Measurements from ENCODE around the gene ATP8A1.
"Not testable (repeated sequence)": the region's sequence is repeated elsewhere in the genome, so short reads cannot be mapped to it uniquely, and the experiment has no call there.

DNA sequence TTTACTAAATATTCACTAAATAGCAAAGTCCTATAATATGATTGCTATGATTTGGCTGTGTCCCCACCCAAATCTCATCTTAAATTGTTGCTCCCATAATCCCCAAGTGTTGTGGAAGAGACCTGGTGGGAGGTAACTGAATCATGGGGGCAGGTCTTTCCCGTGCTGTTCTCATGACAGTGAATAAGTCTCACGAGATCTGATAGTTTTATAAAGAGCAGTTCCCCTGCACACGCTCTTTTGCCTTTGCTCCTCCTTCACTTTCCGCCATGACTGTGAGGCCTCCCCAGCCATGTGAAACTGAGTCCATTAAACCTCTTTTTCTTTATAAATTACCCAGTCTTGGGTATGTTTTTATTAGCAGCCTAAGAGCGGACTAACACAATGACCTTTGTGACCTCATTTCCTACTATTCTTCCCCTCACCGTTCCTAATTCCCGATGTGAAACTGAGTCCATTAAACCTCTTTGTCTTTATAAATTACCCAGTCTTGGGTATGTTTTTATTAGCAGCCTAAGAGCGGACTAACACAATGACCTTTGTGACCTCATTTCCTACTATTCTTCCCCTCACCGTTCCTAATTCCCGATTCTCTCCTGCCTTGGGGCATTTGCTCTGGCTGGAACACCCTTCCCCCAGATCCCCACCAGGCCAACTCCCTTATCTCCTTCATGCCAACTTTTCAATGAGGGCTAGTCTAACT is 4.2 kb downstream of the ATP8A1 start:
- TF ChIP-seq POLR2A (IDR thresholded peaks at IDR 0.05) = not testable (repeated sequence)
- TF ChIP-seq, protein P1, sequence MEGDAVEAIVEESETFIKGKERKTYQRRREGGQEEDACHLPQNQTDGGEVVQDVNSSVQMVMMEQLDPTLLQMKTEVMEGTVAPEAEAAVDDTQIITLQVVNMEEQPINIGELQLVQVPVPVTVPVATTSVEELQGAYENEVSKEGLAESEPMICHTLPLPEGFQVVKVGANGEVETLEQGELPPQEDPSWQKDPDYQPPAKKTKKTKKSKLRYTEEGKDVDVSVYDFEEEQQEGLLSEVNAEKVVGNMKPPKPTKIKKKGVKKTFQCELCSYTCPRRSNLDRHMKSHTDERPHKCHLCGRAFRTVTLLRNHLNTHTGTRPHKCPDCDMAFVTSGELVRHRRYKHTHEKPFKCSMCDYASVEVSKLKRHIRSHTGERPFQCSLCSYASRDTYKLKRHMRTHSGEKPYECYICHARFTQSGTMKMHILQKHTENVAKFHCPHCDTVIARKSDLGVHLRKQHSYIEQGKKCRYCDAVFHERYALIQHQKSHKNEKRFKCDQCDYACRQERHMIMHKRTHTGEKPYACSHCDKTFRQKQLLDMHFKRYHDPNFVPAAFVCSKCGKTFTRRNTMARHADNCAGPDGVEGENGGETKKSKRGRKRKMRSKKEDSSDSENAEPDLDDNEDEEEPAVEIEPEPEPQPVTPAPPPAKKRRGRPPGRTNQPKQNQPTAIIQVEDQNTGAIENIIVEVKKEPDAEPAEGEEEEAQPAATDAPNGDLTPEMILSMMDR (IDR thresholded peaks at IDR 0.05) = not testable (repeated sequence)

Measured in body of pancreas (tissue), 4 donors.